ENCODE results near the gene FARS2. TPM values are rescaled to one million over a fixed set of nuclear protein-coding genes. Genes with fewer than 3 reads are reported as not detected.

The FARS2 gene
- total and polyA plus RNA-seq, 2 donors (not counting 1 experiment from before 2014, with no cell fraction given), result 11.0 to 18.5 TPM

DNA sequence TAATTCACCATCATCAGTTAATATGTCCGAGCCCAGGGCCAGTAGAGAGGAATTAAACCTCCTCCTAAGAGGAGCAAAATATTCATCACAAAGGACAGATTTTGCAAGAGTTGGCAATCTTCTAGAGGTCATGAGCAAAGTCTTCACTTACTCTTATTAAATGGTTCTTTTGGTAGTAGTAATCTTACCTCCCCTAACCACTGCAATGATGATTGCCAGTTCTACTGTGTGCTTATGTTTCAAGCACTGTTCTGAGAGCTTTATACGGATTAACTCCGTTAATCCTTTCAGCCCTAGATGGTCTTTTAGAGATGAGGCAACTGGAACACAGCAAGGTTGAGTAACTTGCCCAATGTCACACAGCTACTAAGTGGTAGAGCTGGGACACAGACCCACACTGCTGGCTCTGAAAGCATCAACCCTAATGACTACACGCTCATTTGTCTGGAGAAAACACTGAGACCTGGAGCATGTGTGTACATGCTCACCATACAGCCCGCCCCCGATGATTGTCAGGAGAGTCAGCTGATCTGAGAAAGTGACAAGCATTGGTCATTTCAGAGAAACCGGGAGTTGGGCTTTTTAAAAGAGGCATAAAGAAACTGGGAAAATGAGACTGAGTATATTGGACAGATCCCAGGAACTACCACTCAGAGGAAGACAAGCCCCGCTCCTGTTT, 469.4 kb downstream of the FARS2 start:
- Histone ChIP-seq H3K9me3 (ENCODE audit: control insufficient read depth, insufficient read depth, low read depth, low read length) (no peaks in the 10 kb centered on the region), H3K4me1 (ENCODE audit: control insufficient read depth, extremely low read depth, insufficient read depth, low read length) (no peaks in the 10 kb centered on the region), H3K79me2 (ENCODE audit: control insufficient read depth, insufficient read depth, low read length) (no peaks in the 10 kb centered on the region), H3K27ac (ENCODE audit: insufficient read depth, low read length) (no peak overlapping the region), H3K4me2 (ENCODE audit: extremely low read depth, insufficient read depth, low read length) (no peak overlapping the region), H3K4me3 (replicated peaks in 1 of 4; ENCODE audit: control extremely low read depth in 1 of 4, insufficient read depth in 1 of 4, low read depth in 3 of 4, low read length in 4 of 4) (no peak overlapping the region), H3K9ac (ENCODE audit: insufficient read depth, low read length) (no peak overlapping the region), H4K20me1 (ENCODE audit: control insufficient read depth, extremely low read depth, insufficient read depth, low read length) (no peaks in the 10 kb centered on the region), H3K27me3 (ENCODE audit: control insufficient read depth, insufficient read depth, low read length) (no peaks in the 10 kb centered on the region), H3K36me3 (ENCODE audit: control insufficient read depth, insufficient read depth, low read length) (no peaks in the 10 kb centered on the region), H2AFZ (ENCODE audit: low read length) (no peak overlapping the region)
- DNase-seq (ENCODE audit: low read depth in 2 of 2), result peak; percentile 67 to 77
- TF ChIP-seq EZH2 (IDR thresholded peaks at IDR 0.05; ENCODE audit: low read length, missing control alignments), result no peak
- TF ChIP-seq, protein P1, sequence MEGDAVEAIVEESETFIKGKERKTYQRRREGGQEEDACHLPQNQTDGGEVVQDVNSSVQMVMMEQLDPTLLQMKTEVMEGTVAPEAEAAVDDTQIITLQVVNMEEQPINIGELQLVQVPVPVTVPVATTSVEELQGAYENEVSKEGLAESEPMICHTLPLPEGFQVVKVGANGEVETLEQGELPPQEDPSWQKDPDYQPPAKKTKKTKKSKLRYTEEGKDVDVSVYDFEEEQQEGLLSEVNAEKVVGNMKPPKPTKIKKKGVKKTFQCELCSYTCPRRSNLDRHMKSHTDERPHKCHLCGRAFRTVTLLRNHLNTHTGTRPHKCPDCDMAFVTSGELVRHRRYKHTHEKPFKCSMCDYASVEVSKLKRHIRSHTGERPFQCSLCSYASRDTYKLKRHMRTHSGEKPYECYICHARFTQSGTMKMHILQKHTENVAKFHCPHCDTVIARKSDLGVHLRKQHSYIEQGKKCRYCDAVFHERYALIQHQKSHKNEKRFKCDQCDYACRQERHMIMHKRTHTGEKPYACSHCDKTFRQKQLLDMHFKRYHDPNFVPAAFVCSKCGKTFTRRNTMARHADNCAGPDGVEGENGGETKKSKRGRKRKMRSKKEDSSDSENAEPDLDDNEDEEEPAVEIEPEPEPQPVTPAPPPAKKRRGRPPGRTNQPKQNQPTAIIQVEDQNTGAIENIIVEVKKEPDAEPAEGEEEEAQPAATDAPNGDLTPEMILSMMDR (conservative IDR thresholded peaks at IDR 0.05 in 1 of 2, IDR thresholded peaks at IDR 0.05 in 1 of 2; ENCODE audit: low read depth in 1 of 2, low read length in 2 of 2), result no peak

DNA sequence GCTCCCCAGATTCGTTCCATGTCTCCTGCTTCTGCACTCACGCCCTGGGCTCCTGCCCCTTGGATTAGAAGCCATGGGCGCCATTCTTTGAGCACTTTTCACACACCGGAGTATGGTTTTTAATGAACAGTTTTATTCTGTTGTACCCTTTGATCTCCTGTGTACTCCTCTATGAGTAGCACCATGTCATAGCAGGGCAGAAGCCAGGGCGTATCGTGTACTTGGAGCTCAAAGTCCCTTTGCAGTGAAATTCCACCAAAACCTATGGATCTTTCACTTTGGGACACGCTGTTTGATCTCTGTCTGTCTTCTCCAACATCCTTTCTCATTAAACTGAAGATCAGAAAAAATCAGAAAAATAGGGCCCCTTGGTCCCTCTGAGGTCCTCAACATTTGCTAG, 470.1 kb downstream of the FARS2 start:
- TF ChIP-seq, protein P1 (conservative IDR thresholded peaks at IDR 0.05 in 1 of 2, IDR thresholded peaks at IDR 0.05 in 1 of 2; ENCODE audit: low read depth in 1 of 2, low read length in 2 of 2), result no peak
- TF ChIP-seq EZH2 (IDR thresholded peaks at IDR 0.05; ENCODE audit: low read length, missing control alignments), result no peak
- H4K20me1 ChIP-seq (ENCODE audit: control insufficient read depth, extremely low read depth, insufficient read depth, low read length), result no peaks in the 10 kb centered on the region

DNA sequence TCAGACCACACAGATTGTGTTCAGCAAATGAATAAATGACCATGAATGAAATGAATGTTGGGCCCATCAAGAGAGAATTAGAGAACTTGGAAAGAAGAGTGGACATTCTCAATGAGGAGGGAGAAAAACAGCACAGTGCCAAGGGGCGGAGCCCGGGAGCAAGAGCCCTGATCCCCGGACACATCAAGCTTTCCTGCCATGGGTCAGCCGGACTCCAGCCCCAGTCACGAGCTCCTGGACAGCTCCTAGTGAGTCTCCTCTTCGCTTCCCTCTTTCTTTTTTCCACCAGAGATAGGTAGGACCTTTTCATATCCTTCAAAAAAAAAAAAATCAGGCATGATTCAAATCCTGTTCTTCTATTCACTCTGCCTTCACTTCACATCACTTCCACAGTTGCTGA, 471.2 kb downstream of the FARS2 start:
- no peaks in the 10 kb centered on the region for H3K9me3 ChIP-seq (ENCODE audit: control insufficient read depth, insufficient read depth, low read depth, low read length)
- no peak overlapping the region for H2AFZ ChIP-seq (ENCODE audit: low read length)
- H3K27me3 ChIP-seq (ENCODE audit: control insufficient read depth, insufficient read depth, low read length), result no peaks in the 10 kb centered on the region
- H3K79me2 ChIP-seq (ENCODE audit: control insufficient read depth, insufficient read depth, low read length), result no peaks in the 10 kb centered on the region
- no peaks in the 10 kb centered on the region for H3K4me1 ChIP-seq (ENCODE audit: control insufficient read depth, extremely low read depth, insufficient read depth, low read length)
- H3K9ac ChIP-seq (ENCODE audit: insufficient read depth, low read length), result no peak overlapping the region
- DNase-seq (ENCODE audit: low read depth in 2 of 2), result no peak
- H3K4me3 ChIP-seq (replicated peaks in 1 of 4; ENCODE audit: control extremely low read depth in 1 of 4, insufficient read depth in 1 of 4, low read depth in 3 of 4, low read length in 4 of 4), result no peak overlapping the region
- H3K27ac ChIP-seq (ENCODE audit: insufficient read depth, low read length), result no peak overlapping the region
- no peaks in the 10 kb centered on the region for H4K20me1 ChIP-seq (ENCODE audit: control insufficient read depth, extremely low read depth, insufficient read depth, low read length)
- TF ChIP-seq, protein P1 (conservative IDR thresholded peaks at IDR 0.05 in 1 of 2, IDR thresholded peaks at IDR 0.05 in 1 of 2; ENCODE audit: low read depth in 1 of 2, low read length in 2 of 2), result no peak
- no peak for TF ChIP-seq EZH2 (IDR thresholded peaks at IDR 0.05; ENCODE audit: low read length, missing control alignments)
- H3K36me3 ChIP-seq (ENCODE audit: control insufficient read depth, insufficient read depth, low read length), result no peaks in the 10 kb centered on the region
- H3K4me2 ChIP-seq (ENCODE audit: extremely low read depth, insufficient read depth, low read length), result no peak overlapping the region

More for the DNA sequence above, 470.1 kb downstream of the FARS2 start:
- H3K36me3 ChIP-seq (ENCODE audit: control insufficient read depth, insufficient read depth, low read length), result no peaks in the 10 kb centered on the region
- H3K4me3 ChIP-seq (replicated peaks in 1 of 4; ENCODE audit: control extremely low read depth in 1 of 4, insufficient read depth in 1 of 4, low read depth in 3 of 4, low read length in 4 of 4), result no peak overlapping the region
- H3K4me2 ChIP-seq (ENCODE audit: extremely low read depth, insufficient read depth, low read length), result no peak overlapping the region
- H3K9ac ChIP-seq (ENCODE audit: insufficient read depth, low read length), result no peak overlapping the region
- no peaks in the 10 kb centered on the region for H3K79me2 ChIP-seq (ENCODE audit: control insufficient read depth, insufficient read depth, low read length)
- H3K4me1 ChIP-seq (ENCODE audit: control insufficient read depth, extremely low read depth, insufficient read depth, low read length), result no peaks in the 10 kb centered on the region
- no peak for DNase-seq (ENCODE audit: low read depth in 2 of 2)
- no peak overlapping the region for H2AFZ ChIP-seq (ENCODE audit: low read length)
- no peaks in the 10 kb centered on the region for H3K9me3 ChIP-seq (ENCODE audit: control insufficient read depth, insufficient read depth, low read depth, low read length)
- no peaks in the 10 kb centered on the region for H3K27me3 ChIP-seq (ENCODE audit: control insufficient read depth, insufficient read depth, low read length)
- no peak overlapping the region for H3K27ac ChIP-seq (ENCODE audit: insufficient read depth, low read length)

Measured in fibroblast of lung (primary cell).